Ectodermal cell (in vitro differentiated cells): ENCODE results near the gene IGSF23. TPM values are rescaled to one million over a fixed set of nuclear protein-coding genes. Genes with fewer than 3 reads are reported as not detected.

ENCODE experiments used
- H3K27ac ChIP-seq: 2 replicates; pipeline ENCODE4 v1.7.0; 2013; ENCODE audit warnings: mild to moderate bottlenecking, low read depth, low read length; ENCODE audit not compliant: insufficient read depth, poor library complexity, severe bottlenecking
- H3K27me3 ChIP-seq: 2 replicates; pipeline ENCODE4 v1.7.0; 2013; ENCODE audit warnings: mild to moderate bottlenecking, low read length; ENCODE audit not compliant: insufficient read depth, control insufficient read depth, poor library complexity, severe bottlenecking
- H3K36me3 ChIP-seq: one replicate; pipeline ENCODE4 v1.7.0; 2013; ENCODE audit warnings: low read length; ENCODE audit not compliant: control insufficient read depth, insufficient read depth
- H3K4me1 ChIP-seq: one replicate; pipeline ENCODE4 v1.7.0; 2013; ENCODE audit warnings: low read length; ENCODE audit not compliant: control insufficient read depth, insufficient read depth
- H3K4me3 ChIP-seq: 2 replicates; pipeline ENCODE4 v1.7.0; 2013; ENCODE audit warnings: low read depth, low read length, control low read depth; ENCODE audit not compliant: insufficient read depth
- H3K9me3 ChIP-seq: 2 replicates; pipeline ENCODE4 v1.7.0; 2013; ENCODE audit warnings: mild to moderate bottlenecking, low read length, moderate library complexity; ENCODE audit not compliant: control insufficient read depth
- WGBS, 2 experiments: methylation state at CpG; one replicate each; pipeline ENCODE4 v1.1.7; 2013; ENCODE audit warnings: missing lambda C conversion rate in 2 of 2; 5-methylcytosine and 5-hydroxymethylcytosine counted together
- polyA plus RNA-seq, 4 experiments: library from polyadenylated mRNA; stranded (reverse); fragments of 50-300 nt; gene quantifications; one replicate each; pipeline ENCODE4 v1.2.3, GENCODE V29; 2013

Gene IGSF23
- not detected for polyA plus RNA-seq (2013, experiment 1 of 4)
- not detected for polyA plus RNA-seq (2013, experiment 2 of 4)
- polyA plus RNA-seq (2013, experiment 3 of 4), result not detected
- not detected for polyA plus RNA-seq (2013, experiment 4 of 4)

DNA sequence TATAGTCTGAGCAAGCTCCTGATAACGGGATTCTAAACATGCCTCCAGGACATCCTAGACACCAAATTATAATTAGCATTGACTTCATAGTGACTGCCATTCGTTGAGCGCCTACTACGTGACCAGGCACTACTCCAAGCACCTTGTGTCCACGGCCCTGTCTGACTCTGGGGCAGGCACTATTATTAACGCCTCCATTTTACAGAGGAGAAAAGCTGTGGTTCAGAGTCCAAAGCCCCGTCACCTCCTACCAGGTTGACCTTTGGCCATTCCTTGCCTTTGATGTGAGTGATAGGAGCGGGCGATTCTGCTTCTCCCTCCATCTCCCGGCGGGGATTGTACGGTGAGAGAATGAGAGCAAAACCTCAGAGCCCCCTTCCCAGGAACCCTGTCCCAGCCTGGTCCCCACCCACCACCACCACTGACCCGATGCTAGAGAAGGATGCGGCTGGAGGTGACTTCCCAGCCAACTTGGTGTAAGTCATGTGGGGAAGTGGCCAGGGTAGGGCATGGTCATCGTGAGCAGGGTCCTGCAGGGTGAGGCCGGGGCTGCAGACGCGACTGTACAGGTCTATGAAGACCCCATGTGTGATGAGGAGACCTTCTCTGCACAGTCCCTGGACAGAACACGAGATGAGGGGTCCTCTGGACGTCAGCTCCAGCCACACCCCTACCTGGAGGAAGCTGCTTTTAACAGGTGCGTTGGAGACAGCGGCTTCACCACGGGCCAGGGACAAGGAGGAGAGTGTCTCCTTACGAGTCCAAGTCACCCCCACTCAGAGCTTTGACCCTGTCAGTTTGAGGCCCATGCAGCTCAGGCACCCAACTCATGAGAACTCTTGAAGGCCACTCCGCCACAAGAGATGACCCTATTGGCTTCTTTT is at the start of gene IGSF23:
Gene IGSF23 (plus strand): TSS at position 269 of the 884 bp plus-strand sequence. CDS start 83 bp downstream, at position 352.
- Histone ChIP-seq H3K27me3 (no peaks in the 10 kb centered on the region), H3K9me3 (no peaks in the 10 kb centered on the region), H3K4me3 (no peak within 1 kb of the TSS), H3K4me1 (no peaks in the 10 kb centered on the region), H3K36me3 (no peaks in the 10 kb centered on the region), H3K27ac (no peak within 1 kb of the TSS)
- WGBS, 2 experiments, result 89 to 90% methylated on average over 25 of the region's 25 CpGs

DNA sequence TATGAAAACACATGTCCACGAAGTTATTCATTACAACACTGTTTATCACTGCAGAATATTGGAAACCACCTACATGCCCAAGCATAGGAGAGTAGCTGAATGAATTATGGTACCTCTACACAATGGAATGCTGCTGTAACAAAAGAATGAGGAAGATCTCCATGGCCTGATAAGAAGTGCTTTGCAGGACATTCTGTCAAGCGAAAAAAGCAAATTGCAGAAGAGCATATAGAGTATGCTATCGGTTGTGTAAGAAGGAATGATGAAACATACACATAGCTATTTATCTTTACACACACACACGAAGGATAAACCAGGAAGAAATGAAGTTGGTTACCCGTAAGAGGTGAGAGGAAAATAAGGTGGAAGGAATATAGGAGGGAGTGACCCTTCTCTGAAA is 46.4 kb upstream of the IGSF23 start:
- WGBS, 2 experiments, result 66 to 89% methylated on average over 1 to 3 of the region's 5 CpGs
- H3K4me1 ChIP-seq, result no peaks in the 10 kb centered on the region

DNA sequence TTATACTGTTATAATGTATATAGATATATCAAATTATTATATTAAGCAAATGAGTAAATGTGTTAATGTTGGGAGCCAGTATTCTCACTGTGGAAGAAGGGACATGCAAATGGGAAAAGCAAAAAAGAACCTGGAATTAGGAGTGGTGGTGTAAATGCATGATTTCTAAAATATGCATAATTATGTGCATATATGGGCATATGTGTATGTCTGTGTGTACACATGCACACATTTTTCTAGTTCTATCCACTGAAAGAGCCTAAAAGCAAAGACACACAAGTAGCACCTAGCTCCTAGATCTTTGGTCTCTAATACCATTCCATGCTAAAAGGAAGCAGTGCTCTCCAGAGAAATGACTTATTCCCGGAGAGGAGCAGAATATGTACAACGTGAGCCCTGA is 45.6 kb upstream of the IGSF23 start:
- no peaks in the 10 kb centered on the region for H3K36me3 ChIP-seq
- no peak overlapping the region for H3K4me3 ChIP-seq
- H3K27me3 ChIP-seq, result no peaks in the 10 kb centered on the region
- no peak overlapping the region for H3K27ac ChIP-seq
- no peaks in the 10 kb centered on the region for H3K4me1 ChIP-seq
- no peaks in the 10 kb centered on the region for H3K9me3 ChIP-seq
- WGBS, 2 experiments, result 84% methylated on average over 2 of the region's 2 CpGs

More for the DNA sequence above, 46.4 kb upstream of the IGSF23 start:
- no peaks in the 10 kb centered on the region for H3K9me3 ChIP-seq
- H3K27ac ChIP-seq, result no peak overlapping the region
- H3K27me3 ChIP-seq, result no peaks in the 10 kb centered on the region
- H3K4me3 ChIP-seq, result no peak overlapping the region
- no peaks in the 10 kb centered on the region for H3K36me3 ChIP-seq

- Histone ChIP-seq H3K27me3 (no peaks in the 10 kb centered on the region), H3K9me3 (no peaks in the 10 kb centered on the region), H3K27ac (no peak overlapping the region), H3K4me1 (no peaks in the 10 kb centered on the region), H3K4me3 (no peak overlapping the region), H3K36me3 (no peaks in the 10 kb centered on the region)
- 54 to 62% methylated on average over 3 of the region's 3 CpGs for WGBS, 2 experiments
These were observed 42.8 kb upstream of the IGSF23 start for GRCh38 chr19:44570603-44570983.

DNA sequence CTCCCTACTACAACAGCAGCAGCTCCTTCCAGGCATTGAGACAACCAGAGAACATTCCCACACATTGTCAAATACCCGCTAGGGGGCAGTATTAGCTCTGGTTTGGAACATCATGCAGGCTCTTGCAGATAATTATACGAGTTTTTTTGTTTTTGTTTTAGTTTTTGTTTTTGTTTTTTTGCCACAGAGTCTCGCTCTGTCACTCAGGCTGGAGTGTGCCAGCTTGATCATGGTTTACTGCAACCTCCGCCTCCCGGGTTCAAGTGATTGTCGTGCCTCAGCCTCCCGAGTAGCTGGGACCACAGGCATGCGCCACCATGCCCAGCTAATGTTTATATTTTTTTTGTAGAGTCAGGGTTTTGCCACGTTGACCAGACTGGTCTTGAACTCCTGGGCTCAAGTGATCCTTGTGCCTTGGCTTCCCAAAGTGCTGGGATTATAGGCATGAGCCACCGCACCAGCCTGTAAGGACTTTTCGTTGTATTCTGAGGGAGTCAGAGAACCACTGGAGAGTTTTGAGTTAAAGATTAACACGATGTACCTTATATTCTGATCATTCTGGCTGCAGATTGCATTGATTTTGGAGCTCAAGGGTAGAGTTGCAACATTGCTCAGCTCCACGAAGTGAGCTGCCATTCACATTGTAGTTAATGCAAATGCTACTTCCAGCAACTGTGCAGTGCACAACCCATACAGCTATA is 42.2 kb upstream of the IGSF23 start:
- 66 to 67% methylated on average over 12 to 13 of the region's 13 CpGs for WGBS, 2 experiments
- no peak overlapping the region for H3K4me3 ChIP-seq
- no peaks in the 10 kb centered on the region for H3K27me3 ChIP-seq

GRCh38 chr19:44571830-44572580 is 41.4 kb upstream of the IGSF23 start:
- Histone ChIP-seq H3K4me3 (no peak overlapping the region), H3K27ac (no peak overlapping the region), H3K36me3 (no peaks in the 10 kb centered on the region), H3K27me3 (no peaks in the 10 kb centered on the region), H3K4me1 (no peaks in the 10 kb centered on the region), H3K9me3 (no peaks in the 10 kb centered on the region)
- 90 to 94% methylated on average over 5 of the region's 5 CpGs for WGBS, 2 experiments

More for the DNA sequence above, 42.2 kb upstream of the IGSF23 start:
- no peaks in the 10 kb centered on the region for H3K9me3 ChIP-seq
- H3K4me1 ChIP-seq, result no peaks in the 10 kb centered on the region
- H3K36me3 ChIP-seq, result no peaks in the 10 kb centered on the region
- no peak overlapping the region for H3K27ac ChIP-seq

DNA sequence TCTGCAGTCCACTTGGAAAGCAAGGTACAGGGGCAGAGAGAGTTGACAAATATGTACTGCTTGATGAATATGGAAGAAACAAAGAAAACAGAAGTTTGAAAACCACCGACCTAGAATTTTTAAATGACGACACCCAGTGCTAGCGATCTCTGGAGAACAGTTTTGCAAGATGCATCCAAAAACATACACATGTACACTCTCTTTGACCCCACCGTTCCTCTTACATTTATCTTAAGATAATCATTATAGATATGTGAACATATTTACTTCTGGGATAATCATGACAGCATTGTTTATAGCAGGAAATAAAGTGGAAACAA is 40.8 kb upstream of the IGSF23 start:
- WGBS, 2 experiments, result 88 to 100% methylated on average over 3 of the region's 4 CpGs
- Histone ChIP-seq H3K9me3 (no peaks in the 10 kb centered on the region), H3K27ac (no peak overlapping the region), H3K4me3 (no peak overlapping the region), H3K4me1 (no peaks in the 10 kb centered on the region), H3K36me3 (no peaks in the 10 kb centered on the region), H3K27me3 (no peaks in the 10 kb centered on the region)

DNA sequence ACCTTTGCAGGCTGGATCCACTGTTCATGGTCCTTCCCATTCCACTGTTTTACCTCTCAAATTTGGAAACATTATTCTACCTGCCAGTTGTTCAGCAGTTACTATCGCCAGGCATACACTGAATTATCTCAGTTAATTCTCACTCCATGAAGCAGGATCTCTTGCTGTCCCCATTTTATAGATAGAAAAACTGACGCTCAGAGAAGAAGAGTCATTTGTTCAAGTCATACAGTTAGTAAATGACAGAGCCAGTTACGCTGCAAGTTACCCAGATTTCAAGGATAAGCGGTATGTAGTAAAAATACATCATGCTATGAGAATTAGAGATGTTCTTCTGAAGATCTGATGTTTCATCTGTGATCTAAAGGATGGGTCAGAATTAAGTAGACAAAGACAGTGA is 40.2 kb upstream of the IGSF23 start:
- Histone ChIP-seq H3K36me3 (no peaks in the 10 kb centered on the region), H3K27ac (no peak overlapping the region), H3K27me3 (no peaks in the 10 kb centered on the region), H3K9me3 (no peaks in the 10 kb centered on the region), H3K4me1 (no peaks in the 10 kb centered on the region), H3K4me3 (no peak overlapping the region)
- 92 to 94% methylated on average over 4 of the region's 4 CpGs for WGBS, 2 experiments

- Histone ChIP-seq H3K36me3 (no peaks in the 10 kb centered on the region), H3K27ac (no peak overlapping the region), H3K4me1 (no peaks in the 10 kb centered on the region), H3K9me3 (no peaks in the 10 kb centered on the region), H3K27me3 (no peaks in the 10 kb centered on the region), H3K4me3 (no peak overlapping the region)
- 92 to 93% methylated on average over 2 to 4 of the region's 4 CpGs for WGBS, 2 experiments
These were observed 39.7 kb upstream of the IGSF23 start for GRCh38 chr19:44573627-44574026.
